Measurements from ENCODE around the gene LITAF.
"Not testable (repeated sequence)": the region's sequence is repeated elsewhere in the genome, so short reads cannot be mapped to it uniquely, and the experiment has no call there.

LITAF gene

GRCh38 chr16:11597235-11598095 is 10.7 kb upstream of the LITAF start:
- peak; percentile 23 for DNase-seq

- no peak for DNase-seq
These were observed 10.0 kb upstream of the LITAF start for GRCh38 chr16:11596572-11597226.

GRCh38 chr16:11593581-11593980 is 6.9 kb upstream of the LITAF start:
- DNase-seq = no peak

- DNase-seq = not testable (repeated sequence)
These were observed 6.4 kb upstream of the LITAF start for GRCh38 chr16:11593076-11593475.

GRCh38 chr16:11591630-11592029 is 4.9 kb upstream of the LITAF start:
- DNase-seq = not testable (repeated sequence)

- DNase-seq = no peak
These were observed 2.5 kb upstream of the LITAF start for GRCh38 chr16:11589198-11589550.

GRCh38 chr16:11588321-11589197 is 1.8 kb upstream of the LITAF start:
- no peak for DNase-seq

- no peak for DNase-seq
These were observed 1.0 kb upstream of the LITAF start for GRCh38 chr16:11587643-11588247.

GRCh38 chr16:11586378-11586855 is 302 bp downstream of the LITAF start:
- DNase-seq = peak; percentile 54

GRCh38 chr16:11585460-11586377 is 1.0 kb downstream of the LITAF start:
- DNase-seq = peak; percentile 28

GRCh38 chr16:11583889-11584565 is 2.7 kb downstream of the LITAF start:
- peak; percentile 28 for DNase-seq

GRCh38 chr16:11583166-11583565 is 3.6 kb downstream of the LITAF start:
- DNase-seq = no peak

- DNase-seq = no peak
These were observed 4.4 kb downstream of the LITAF start for GRCh38 chr16:11582157-11582814.

- no peak for DNase-seq
These were observed 5.0 kb downstream of the LITAF start for GRCh38 chr16:11581678-11582077.

- DNase-seq = no peak
These were observed 6.2 kb downstream of the LITAF start for GRCh38 chr16:11580451-11581086.

- DNase-seq = not testable (repeated sequence)
These were observed 9.4 kb downstream of the LITAF start for GRCh38 chr16:11577290-11577660.

- DNase-seq = no peak
These were observed 10.1 kb downstream of the LITAF start for GRCh38 chr16:11576427-11577289.

- DNase-seq = no peak
These were observed 11.5 kb downstream of the LITAF start for GRCh38 chr16:11575223-11575589.

Data from stimulated activated CD4-positive, alpha-beta T cell treated with anti-CD3 and anti-CD28 coated beads, Interleukin-4, amount 100 ng/mL, for 24 hours (primary cell).